Gastroesophageal sphincter (tissue), 4 donors: ENCODE measurements around the gene TNFRSF6B. TPM values are rescaled to one million over a fixed set of nuclear protein-coding genes. Genes with fewer than 3 reads are reported as not detected.

Experiments used
- ATAC-seq: fragments of 150-250 bp; one replicate; pipeline ENCODE4 v1.9.1; 2016; ENCODE audit warnings: mild to moderate bottlenecking, moderate library complexity
- H3K27ac ChIP-seq, 4 donors: fragments of 200-600 bp; sonication (generic) in 3 of 4; 1 replicate in 3 of 4; 2 replicates in 1 of 4; pipeline ENCODE4 v1.5.1; 2016 to 2019
- H3K27me3 ChIP-seq: fragments of 200-600 bp; sonication (generic); one replicate; pipeline ENCODE4 v1.5.1; 2019
- H3K36me3 ChIP-seq, 2 donors: fragments of 200-600 bp; sonication (generic); one replicate each; pipeline ENCODE4 v1.5.1; 2019; ENCODE audit warnings: control low read depth in 1 of 2
- H3K4me1 ChIP-seq, 3 donors: fragments of 200-600 bp; sonication (generic); 1 replicate in 2 of 3; 2 replicates in 1 of 3; pipeline ENCODE4 v1.5.1; 2016 to 2019; ENCODE audit warnings: control low read depth in 2 of 3
- H3K4me3 ChIP-seq, 2 donors: fragments of 200-600 bp; sonication (generic); one replicate each; pipeline ENCODE4 v1.5.1; 2019; ENCODE audit warnings: mild to moderate bottlenecking in 1 of 2, moderate library complexity in 1 of 2
- H3K9me3 ChIP-seq, 3 donors: fragments of 200-600 bp; sonication (generic); one replicate each; pipeline ENCODE4 v1.5.1; 2017 to 2019; ENCODE audit warnings: control low read depth in 2 of 3
- EP300 ChIP-seq: sonication (generic); formaldehyde crosslinking; IDR thresholded peaks from one replicate; pipeline ENCODE4 v1.6.1; 2017; ENCODE audit warnings: antibody characterized with exemption, mild to moderate bottlenecking
- POLR2A ChIP-seq, 2 donors: fragments of 450-650 bp; IDR thresholded peaks; one replicate each; pipeline ENCODE4 v1.6.1; 2017; ENCODE audit warnings: antibody characterized with exemption in 2 of 2, mild to moderate bottlenecking in 2 of 2, moderate library complexity in 1 of 2
- POLR2AphosphoS5 ChIP-seq: sonication (generic); formaldehyde crosslinking; IDR thresholded peaks from one replicate; pipeline ENCODE4 v1.6.1; 2017; ENCODE audit warnings: antibody characterized with exemption
- WGBS, 2 donors: methylation state at CpG; one replicate each; pipeline ENCODE4 v1.1.5; 2018; ENCODE audit warnings: low coverage in 1 of 2; 5-methylcytosine and 5-hydroxymethylcytosine counted together
- total RNA-seq, 4 donors: library from RNA; depleted of rRNA; stranded (reverse); fragments of >200 nt; gene quantifications; one replicate each; pipeline ENCODE4 v1.1.0, GENCODE V29; 2016
- TF ChIP-seq, protein P1 (sequence below), 4 experiments: fragments of 200-600 bp in 2 of 4; fragments of 450-650 bp in 2 of 4; sonication (generic) in 1 of 4; IDR thresholded peaks; one replicate each; pipeline ENCODE4 v1.5.1; 2017 to 2019; ENCODE audit warnings: antibody characterized with exemption in 4 of 4, mild to moderate bottlenecking in 2 of 4, moderate library complexity in 2 of 4

TNFRSF6B gene
- total RNA-seq, 4 donors from 2014 or later: 8.9 to 27.8 (median 15.4) TPM

DNA sequence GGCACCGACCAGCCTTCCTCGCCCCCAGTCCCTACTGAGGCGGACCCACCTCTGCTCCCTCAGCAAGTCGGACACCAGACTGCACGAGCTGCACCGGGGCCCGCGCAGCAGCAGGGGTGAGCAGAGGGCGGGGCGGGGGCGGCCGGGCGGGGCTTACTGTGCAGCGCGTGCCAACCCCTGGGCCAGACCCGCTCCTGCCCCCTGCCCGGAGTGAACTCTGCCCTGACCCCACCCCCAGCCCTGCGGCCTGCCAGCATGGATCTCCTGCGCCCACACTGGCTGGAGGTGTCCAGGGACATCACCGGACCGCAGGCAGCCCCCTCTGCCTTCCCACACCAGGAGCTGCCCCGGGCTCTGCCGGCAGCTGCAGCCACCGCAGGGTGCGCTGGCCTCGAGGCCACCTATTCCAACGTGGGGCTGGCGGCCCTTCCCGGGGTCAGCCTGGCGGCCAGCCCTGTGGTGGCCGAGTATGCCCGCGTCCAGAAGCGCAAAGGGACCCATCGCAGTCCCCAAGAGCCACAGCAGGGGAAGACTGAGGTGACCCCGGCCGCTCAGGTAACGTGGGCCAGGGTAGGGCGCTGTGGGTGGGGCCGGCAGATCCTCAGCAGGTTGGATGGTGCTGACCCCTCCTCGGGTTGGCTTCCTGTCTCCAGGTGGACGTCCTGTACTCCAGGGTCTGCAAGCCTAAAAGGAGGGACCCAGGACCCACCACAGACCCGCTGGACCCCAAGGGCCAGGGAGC lies 41.7 kb downstream of the TNFRSF6B start:
- peak overlapping the region in 3 of 4 donors; percentile 84 to 98 (median 93) for H3K27ac ChIP-seq
- TF ChIP-seq EP300 (no peak), POLR2A (IDR thresholded peaks at IDR 0.05) (no peak), POLR2AphosphoS5 (no peak)
- TF ChIP-seq, protein P1, sequence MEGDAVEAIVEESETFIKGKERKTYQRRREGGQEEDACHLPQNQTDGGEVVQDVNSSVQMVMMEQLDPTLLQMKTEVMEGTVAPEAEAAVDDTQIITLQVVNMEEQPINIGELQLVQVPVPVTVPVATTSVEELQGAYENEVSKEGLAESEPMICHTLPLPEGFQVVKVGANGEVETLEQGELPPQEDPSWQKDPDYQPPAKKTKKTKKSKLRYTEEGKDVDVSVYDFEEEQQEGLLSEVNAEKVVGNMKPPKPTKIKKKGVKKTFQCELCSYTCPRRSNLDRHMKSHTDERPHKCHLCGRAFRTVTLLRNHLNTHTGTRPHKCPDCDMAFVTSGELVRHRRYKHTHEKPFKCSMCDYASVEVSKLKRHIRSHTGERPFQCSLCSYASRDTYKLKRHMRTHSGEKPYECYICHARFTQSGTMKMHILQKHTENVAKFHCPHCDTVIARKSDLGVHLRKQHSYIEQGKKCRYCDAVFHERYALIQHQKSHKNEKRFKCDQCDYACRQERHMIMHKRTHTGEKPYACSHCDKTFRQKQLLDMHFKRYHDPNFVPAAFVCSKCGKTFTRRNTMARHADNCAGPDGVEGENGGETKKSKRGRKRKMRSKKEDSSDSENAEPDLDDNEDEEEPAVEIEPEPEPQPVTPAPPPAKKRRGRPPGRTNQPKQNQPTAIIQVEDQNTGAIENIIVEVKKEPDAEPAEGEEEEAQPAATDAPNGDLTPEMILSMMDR (IDR thresholded peaks at IDR 0.05): no peak
- H3K36me3 ChIP-seq: peaks cover 0 to 55% of the 10 kb centered on the region in 2 donors
- no peaks in the 10 kb centered on the region for H3K27me3 ChIP-seq
- peaks cover 0 to 56% (median 31%) of the 10 kb centered on the region in 3 donors for H3K4me1 ChIP-seq
- WGBS, 2 donors: no CpG with 5 or more reads among the region's 43 CpGs
- H3K9me3 ChIP-seq: no peaks in the 10 kb centered on the region
- peak overlapping the region; percentile 1 to 82 for H3K4me3 ChIP-seq
- ATAC-seq: no peak

DNA sequence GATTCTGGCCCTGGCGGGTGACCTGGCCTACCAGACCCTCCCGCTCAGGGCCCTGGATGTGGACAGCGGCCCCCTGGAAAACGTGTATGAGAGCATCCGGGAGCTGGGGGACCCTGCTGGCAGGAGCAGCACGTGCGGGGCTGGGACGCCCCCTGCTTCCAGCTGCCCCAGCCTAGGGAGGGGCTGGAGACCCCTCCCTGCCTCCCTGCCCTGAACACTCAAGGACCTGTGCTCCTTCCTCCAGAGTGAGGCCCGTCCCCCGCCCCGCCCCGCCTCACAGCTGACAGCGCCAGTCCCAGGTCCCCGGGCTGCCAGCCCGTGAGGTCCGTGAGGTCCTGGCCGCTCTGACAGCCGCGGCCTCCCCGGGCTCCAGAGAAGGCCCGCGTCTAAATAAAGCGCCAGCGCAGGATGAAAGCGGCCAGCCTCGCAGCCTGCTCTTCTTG lies 42.3 kb downstream of the TNFRSF6B start:
- no CpG with 5 or more reads among the region's 26 CpGs for WGBS, 2 donors
- H3K27me3 ChIP-seq: no peaks in the 10 kb centered on the region
- H3K4me1 ChIP-seq: peaks cover 0 to 57% (median 31%) of the 10 kb centered on the region in 3 donors
- H3K27ac ChIP-seq: peak overlapping the region; percentile 47 to 98 (median 88)
- peaks cover 0 to 55% of the 10 kb centered on the region in 2 donors for H3K36me3 ChIP-seq
- H3K4me3 ChIP-seq: peak overlapping the region; percentile 33 to 82
- TF ChIP-seq EP300: no peak
- TF ChIP-seq, protein P1 (IDR thresholded peaks at IDR 0.05): no peak
- TF ChIP-seq POLR2AphosphoS5: no peak
- TF ChIP-seq POLR2A (IDR thresholded peaks at IDR 0.05): no peak
- no peaks in the 10 kb centered on the region for H3K9me3 ChIP-seq
- no peak for ATAC-seq

DNA sequence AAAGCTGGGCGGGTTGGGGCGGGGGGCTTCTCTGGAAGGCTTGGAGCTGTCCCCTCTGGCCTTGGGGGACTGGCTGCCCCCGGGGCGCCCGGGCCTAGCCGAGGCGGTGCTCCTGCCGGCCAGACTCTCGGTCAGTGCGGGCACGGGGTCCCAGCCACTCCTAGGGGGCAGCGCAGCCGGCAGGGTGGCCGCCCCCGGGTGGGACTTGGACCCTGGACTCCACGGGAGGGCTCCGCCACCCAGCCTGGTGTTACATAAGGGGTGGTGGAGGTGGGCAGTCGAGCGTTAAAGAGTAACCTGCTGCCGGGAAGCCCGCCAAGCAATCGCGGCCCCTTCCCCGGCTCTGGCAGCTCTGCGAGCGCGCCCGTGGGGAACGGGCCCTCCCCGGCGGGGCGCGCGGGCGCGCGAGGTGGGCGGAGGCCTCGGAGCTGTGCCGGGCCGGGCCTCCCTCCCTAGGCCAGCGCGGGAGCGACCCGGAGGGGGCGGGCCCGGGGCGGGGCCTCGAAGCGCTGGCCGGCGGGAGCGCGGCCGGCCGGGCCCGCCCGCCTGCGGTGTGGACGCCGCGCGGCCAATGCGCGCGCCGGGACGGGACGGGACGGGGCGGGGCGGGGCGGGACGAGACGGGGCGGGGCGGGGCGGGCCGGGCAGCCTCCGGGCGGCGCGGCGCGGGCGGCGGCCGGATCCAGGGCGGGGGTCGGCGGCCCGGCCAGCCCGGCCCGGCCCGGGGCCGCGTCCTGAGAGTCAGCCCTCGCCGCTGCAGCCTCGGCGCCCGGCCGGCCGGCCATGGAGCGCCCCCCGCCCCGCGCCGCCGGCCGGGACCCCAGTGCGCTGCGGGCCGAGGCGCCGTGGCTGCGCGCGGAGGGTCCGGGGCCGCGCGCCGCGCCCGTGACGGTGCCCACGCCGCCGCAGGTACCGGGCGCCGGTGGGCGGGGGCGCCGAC lies 42.9 kb downstream of the TNFRSF6B start, which contains the start of gene SLC2A4RG:
Gene SLC2A4RG, plus strand, starts transcription at position 647 of the 940 bp plus-strand sequence. Its CDS starts 137 bp downstream, at position 784.
- Histone ChIP-seq H3K9me3 (no peaks in the 10 kb centered on the region), H3K36me3 (peaks cover 0 to 54% of the 10 kb centered on the region in 2 donors), H3K4me3 (peak within 1 kb of the TSS; percentile 64 to 82), H3K27ac (peak within 1 kb of the TSS; percentile 69 to 98 (median 96)), H3K4me1 (peaks cover 0 to 57% (median 31%) of the 10 kb centered on the region in 3 donors), H3K27me3 (no peaks in the 10 kb centered on the region)
- WGBS, 2 donors: no CpG with 5 or more reads among the region's 136 CpGs
- TF ChIP-seq POLR2A (IDR thresholded peaks at IDR 0.05): peak in 1 of 2 donors; percentile 31
- no peak for TF ChIP-seq POLR2AphosphoS5
- TF ChIP-seq, protein P1 (IDR thresholded peaks at IDR 0.05): no peak
- ATAC-seq: peak; percentile 85

DNA sequence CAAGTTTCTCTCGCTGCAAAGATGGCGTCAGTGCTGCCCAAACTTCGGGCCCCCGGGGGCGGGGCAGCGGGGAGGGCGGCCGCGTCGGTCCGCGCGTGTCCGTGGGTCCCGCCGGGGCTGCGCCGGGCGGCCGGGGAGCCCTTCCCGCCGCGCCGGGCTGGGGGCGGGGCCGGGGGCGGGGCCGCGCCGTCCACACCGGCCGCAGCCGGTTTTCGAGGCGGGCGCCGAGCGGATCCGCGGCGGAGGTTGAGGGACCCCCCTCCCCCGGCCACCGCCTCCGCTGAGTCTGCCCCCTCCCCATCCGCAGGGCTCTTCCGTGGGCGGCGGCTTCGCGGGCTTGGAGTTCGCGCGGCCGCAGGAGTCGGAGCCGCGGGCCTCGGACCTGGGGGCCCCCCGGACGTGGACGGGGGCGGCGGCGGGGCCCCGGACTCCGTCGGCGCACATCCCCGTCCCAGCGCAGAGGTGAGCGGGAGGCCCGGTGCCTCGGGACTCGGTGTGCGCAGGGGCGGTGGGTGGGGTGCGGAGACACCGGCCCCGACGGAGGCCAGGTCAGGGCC lies 43.7 kb downstream of the TNFRSF6B start:
- peaks cover 0 to 49% of the 10 kb centered on the region in 2 donors for H3K36me3 ChIP-seq
- TF ChIP-seq POLR2A (IDR thresholded peaks at IDR 0.05) (no peak), EP300 (no peak), POLR2AphosphoS5 (no peak)
- TF ChIP-seq, protein P1 (IDR thresholded peaks at IDR 0.05): no peak
- peaks cover 0 to 57% (median 31%) of the 10 kb centered on the region in 3 donors for H3K4me1 ChIP-seq
- H3K9me3 ChIP-seq: no peaks in the 10 kb centered on the region
- WGBS, 2 donors: no CpG with 5 or more reads among the region's 80 CpGs
- ATAC-seq: peak; percentile 25
- H3K27ac ChIP-seq: peak overlapping the region; percentile 69 to 98 (median 96)
- H3K27me3 ChIP-seq: no peaks in the 10 kb centered on the region
- H3K4me3 ChIP-seq: peak overlapping the region; percentile 64 to 82
